Activated CD8-positive, alpha-beta memory T cell treated with anti-CD3 and anti-CD28 coated beads, Interleukin-2, amount 10 ng/mL, durations not matched to agents 7 days and 5 days (primary cell): ENCODE measurements around the gene DNAJB7. TPM values are rescaled to one million over a fixed set of nuclear protein-coding genes. Genes with fewer than 3 reads are reported as not detected.
"Not testable (repeated sequence)": the region's sequence is repeated elsewhere in the genome, so short reads cannot be mapped to it uniquely, and the experiment has no call there.

Source experiments
- ATAC-seq: fragments of 150-1000 bp; cut with Tn5 transposase; one replicate; pipeline ENCODE4 v1.10.0; 2021; ENCODE audit warnings: moderate library complexity
- CTCF ChIA-PET: fragments of 350-600 bp; sonication (Branson Sonifier 250); formaldehyde crosslinking; loops from one replicate; lab custom pipeline; 2021; ENCODE audit warnings: antibody characterized with exemption; lab: Charles Lee
- DNase-seq: peaks from one replicate; pipeline ENCODE4 v3.0.0-alpha.2; 2020
- H3K27ac Mint-ChIP-seq: one replicate; pipeline ENCODE4 v1.8.0; 2021; ENCODE audit warnings: mild to moderate bottlenecking, mixed read lengths
- H3K27me3 Mint-ChIP-seq: one replicate; pipeline ENCODE4 v1.8.0; 2021; ENCODE audit warnings: mixed read lengths
- H3K36me3 Mint-ChIP-seq: one replicate; pipeline ENCODE4 v1.8.0; 2021; ENCODE audit warnings: mild to moderate bottlenecking, mixed read lengths
- H3K4me1 Mint-ChIP-seq: one replicate; pipeline ENCODE4 v1.8.0; 2021; ENCODE audit warnings: mixed read lengths
- H3K4me3 Mint-ChIP-seq: one replicate; pipeline ENCODE4 v1.8.0; 2021; ENCODE audit warnings: mild to moderate bottlenecking, moderate library complexity, mixed read lengths
- H3K9me3 Mint-ChIP-seq: one replicate; pipeline ENCODE4 v1.8.0; 2022; ENCODE audit warnings: low read depth, mixed read lengths
- total RNA-seq, 2 experiments: library from RNA; stranded (reverse); gene quantifications; one replicate each; pipeline ENCODE4 v1.2.3, GENCODE V29; 2021

DNAJB7 gene
- total RNA-seq, 2 experiments from 2014 or later = not detected

DNA sequence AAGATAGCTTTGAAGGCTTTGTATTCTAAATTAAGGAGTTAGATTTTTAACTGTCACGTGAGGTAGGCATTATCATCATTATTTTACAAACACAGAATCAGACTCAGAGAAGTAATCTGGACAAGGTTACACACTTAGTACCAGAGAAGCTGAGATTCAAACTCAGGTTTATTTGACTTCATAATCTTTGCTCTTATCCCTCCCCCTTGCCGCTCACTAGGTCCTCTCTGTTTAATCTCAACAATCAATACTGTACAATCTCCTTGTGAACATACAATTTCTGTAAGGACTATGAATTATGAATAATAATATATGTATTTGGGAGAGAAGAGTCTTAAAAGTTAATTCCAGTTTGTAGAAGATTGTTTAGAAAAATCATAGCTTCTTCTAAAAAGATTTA, 5.2 kb upstream of the DNAJB7 start:
- ATAC-seq (no peak), DNase-seq (no peak)
- Mint-ChIP-seq H3K4me1 (peaks cover 11% of the 10 kb centered on the region), H3K27ac (no peak overlapping the region), H3K27me3 (no peaks in the 10 kb centered on the region), H3K4me3 (no peak overlapping the region), H3K36me3 (peaks cover 2% of the 10 kb centered on the region), H3K9me3 (no peaks in the 10 kb centered on the region)
- CTCF ChIA-PET = interaction anchor here (0.6 to 4.3 kb wide), 5 partner anchors 9 to 127 kb away, joined by 3 to 14 read pairs (median 7); partner anchors contain the start of genes ST13 and XPNPEP3

DNA sequence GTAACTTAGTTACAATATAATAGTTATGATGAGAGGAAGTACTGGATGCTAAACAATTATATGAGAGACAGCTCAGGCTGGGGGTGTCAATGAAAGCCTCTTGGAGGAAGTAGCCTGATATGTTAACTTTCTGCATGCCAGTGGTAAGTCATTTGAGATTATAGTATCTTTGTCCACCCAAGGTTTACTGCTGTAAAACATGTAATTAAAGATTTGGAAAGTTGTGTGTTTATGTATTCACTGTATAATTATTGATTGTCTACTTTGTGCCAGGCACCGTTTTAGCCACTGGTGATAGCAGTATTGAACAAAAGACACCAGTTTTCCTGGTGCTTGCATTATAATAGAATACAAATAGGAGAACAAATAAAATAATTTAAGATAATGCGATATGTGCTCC, 624 bp upstream of the DNAJB7 start:
- Mint-ChIP-seq H3K36me3 (peaks cover 7% of the 10 kb centered on the region), H3K9me3 (no peaks in the 10 kb centered on the region), H3K4me1 (peaks cover 23% of the 10 kb centered on the region), H3K4me3 (no peak overlapping the region), H3K27ac (no peak overlapping the region), H3K27me3 (no peaks in the 10 kb centered on the region)
- ATAC-seq (no peak), DNase-seq (no peak)
- CTCF ChIA-PET = interaction anchor here (0.9 kb wide), 1 partner anchor 1096 kb away, joined by 3 read pairs; no protein-coding TSS in a partner anchor

DNA sequence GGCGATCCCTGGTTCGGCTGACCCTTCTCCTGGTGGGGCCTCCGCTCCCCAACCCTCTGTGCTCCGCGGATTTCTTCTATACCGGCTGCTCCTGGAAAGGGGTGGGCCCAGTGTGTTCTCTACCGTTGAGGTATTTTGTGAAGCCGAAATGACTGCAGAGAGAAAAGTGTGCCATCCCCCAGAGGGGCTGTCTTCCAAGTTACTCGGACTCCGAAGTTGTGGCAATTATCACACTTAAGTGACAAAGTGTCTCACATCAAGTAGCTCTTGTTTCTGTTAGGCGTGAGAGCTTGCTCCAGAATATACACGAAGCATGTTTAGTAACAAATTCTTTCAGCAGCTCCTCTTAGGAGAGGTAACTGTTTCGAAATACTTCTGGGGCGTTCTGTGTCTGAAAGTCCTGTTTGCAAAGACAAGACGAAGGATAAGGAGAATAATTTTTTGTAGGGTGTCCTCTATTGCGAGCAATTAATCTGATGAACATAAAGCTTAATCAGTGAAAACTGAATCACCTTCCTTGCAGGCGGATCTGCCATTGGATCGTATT, 4.5 kb downstream of the DNAJB7 start:
- Mint-ChIP-seq H3K27me3 (no peaks in the 10 kb centered on the region), H3K4me3 (peak overlapping the region; percentile 93), H3K4me1 (peaks cover 39% of the 10 kb centered on the region), H3K27ac (peak overlapping the region; percentile 100), H3K9me3 (no peaks in the 10 kb centered on the region), H3K36me3 (peaks cover 8% of the 10 kb centered on the region)
- DNase-seq (no peak), ATAC-seq (no peak)
- CTCF ChIA-PET = interaction anchor here (0.9 to 3.6 kb wide), 9 partner anchors 11 to 380 kb away, joined by 3 to 14 read pairs (median 4); partner anchors contain the start of gene SLC25A17

DNA sequence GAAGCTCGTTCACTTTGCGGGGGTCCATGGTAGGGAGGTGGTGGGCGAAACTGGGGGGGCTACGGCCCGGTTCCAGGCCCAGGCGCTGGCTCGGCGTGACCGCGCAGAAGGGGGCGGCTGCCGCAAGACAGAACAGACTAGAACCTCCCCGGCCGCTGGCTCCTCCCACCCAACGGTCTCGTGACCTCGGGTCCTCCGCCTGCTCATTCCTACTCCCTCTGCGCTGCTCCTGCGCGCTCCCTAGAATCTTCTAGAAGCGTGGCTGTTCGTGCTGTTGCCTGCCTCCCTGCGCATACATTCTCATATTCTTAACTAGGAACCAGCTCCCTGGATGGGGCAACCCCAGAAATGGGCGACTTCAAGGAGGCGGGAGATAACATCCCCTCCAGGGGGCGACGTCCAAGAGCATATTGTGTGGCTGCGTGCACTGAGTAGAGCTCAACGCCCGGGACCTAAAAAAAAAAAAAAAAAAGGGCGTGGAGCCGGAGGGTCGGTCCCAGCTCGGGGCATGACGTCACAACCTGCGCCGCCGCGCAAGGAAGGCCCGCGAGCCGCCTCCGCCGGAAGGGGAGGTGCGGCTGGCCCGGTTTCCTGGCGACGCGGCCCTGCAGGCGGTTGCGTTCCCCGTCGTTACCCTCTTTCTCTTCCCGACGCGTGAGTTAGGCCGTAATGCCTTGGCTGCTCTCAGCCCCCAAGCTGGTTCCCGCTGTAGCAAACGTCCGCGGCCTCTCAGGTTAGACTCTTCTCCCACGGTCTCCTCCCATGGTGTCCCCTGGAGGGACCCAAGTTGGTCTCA, 5.2 kb downstream of the DNAJB7 start, which contains the start of the genes ST13 and XPNPEP3:
TSS of gene ST13 (minus strand) at position 127 of the 796 bp plus-strand sequence. CDS start at position 28, 99 bp downstream.
TSS of gene XPNPEP3 (plus strand) at position 636 of the 796 bp plus-strand sequence. CDS start at position 670, 34 bp downstream.
- DNase-seq (peak; percentile 98), ATAC-seq (peak; percentile 94)
- Mint-ChIP-seq H3K36me3 (peaks cover 6% of the 10 kb centered on the region), H3K27ac (peak within 1 kb of the TSS; percentile 100), H3K9me3 (no peaks in the 10 kb centered on the region), H3K4me3 (peak within 1 kb of the TSS; percentile 93), H3K27me3 (no peaks in the 10 kb centered on the region), H3K4me1 (peaks cover 45% of the 10 kb centered on the region)
- CTCF ChIA-PET = interaction anchor here (0.6 to 3.6 kb wide), 12 partner anchors 11 to 396 kb away, joined by 3 to 14 read pairs (median 4); partner anchors contain the start of gene SLC25A17

DNA sequence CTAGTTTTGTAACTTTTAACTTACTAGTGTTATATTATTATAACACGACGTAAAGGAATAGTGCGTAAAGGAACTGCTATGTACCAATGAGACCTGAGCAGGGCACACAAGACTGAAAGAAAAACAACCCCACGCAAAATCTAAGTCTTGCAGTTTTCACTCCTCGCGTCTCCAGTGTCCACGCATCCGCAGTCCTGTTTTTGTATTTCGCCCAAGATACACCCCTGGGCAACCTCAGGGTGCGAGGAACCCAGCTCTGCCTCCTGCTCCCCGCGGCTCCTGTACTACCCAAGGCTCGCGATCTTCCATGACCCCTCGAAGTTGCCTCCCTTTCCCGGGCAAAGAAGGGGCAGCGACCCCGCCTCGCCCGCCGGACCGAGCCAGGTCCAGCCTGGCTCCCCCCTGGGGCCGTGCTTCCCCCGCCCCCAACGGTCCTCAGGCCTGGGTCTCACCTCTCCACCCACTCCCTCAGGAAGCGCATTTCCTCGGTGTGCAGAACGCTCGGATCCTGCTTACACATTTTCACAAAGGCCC, 5.9 kb downstream of the DNAJB7 start:
- ATAC-seq (peak; percentile 25), DNase-seq (peak; percentile 60)
- Mint-ChIP-seq H3K4me3 (peak overlapping the region; percentile 93), H3K27me3 (no peaks in the 10 kb centered on the region), H3K9me3 (no peaks in the 10 kb centered on the region), H3K36me3 (peaks cover 9% of the 10 kb centered on the region), H3K4me1 (peaks cover 49% of the 10 kb centered on the region), H3K27ac (peak overlapping the region; percentile 100)
- CTCF ChIA-PET = interaction anchor here (0.6 to 3.6 kb wide), 10 partner anchors 12 to 397 kb away, joined by 3 to 14 read pairs (median 4); no protein-coding TSS in a partner anchor

DNA sequence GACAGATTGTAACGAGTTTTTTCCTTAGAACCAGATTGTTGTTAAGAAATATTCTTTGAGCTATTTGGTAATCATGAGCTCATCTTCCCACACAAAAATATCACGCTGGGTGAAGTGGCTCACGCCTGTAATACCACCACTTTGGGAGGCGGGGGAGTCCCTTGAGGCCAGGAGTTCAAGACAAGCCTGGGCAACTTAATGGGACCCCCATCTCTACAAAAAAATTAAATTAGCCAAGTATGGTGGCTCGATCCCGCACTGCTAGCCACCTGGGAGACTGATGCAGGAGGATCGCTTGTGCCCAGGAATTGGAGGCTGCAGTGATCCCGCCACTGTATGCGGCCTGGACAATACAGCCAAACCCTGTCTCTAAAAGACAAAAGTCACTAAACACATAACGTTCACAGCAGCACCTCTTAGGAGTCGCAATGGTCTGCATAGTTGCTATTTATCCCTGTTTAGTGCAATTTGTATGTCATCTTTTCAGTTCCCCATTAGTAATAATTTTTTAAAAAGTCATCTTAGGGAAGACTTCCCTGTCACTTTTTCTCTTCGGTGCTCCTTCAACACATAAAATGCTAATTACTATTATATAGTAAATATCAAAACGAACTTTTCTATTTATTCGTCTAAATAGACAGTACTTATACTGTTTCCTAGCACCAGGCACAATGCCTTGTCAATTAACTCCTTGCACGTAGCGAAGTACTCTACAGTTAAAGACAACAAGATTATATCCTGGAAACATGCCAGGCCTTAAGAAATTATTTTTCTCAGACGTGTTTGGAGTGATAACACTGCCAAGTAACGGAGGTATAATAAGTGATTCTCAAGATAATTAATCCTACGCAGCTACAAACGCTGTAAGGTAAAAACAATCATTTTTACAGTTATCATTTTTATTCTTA, 6.6 kb downstream of the DNAJB7 start:
- H3K4me3 Mint-ChIP-seq = peak overlapping the region; percentile 93

DNA sequence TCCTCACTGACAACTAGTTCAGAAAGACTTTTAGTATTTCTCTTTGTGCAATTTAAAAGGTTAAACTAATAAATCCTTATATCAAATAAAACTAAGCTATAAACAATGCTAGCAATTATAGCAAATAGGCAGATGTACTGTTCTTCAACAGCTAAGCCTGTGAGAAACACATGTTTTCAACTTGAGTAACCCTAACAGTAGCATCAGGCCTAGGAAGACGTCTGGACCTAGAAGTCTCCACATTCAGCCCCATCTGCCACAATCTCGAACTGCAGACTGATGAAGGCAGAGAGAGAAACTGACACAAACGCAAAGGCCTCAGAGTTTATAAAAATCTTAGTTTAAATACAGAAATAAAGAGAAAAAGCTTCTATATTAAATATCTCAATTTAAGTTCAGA, 8.0 kb downstream of the DNAJB7 start:
- Mint-ChIP-seq H3K4me1 (peaks cover 50% of the 10 kb centered on the region), H3K36me3 (peaks cover 10% of the 10 kb centered on the region), H3K4me3 (peak overlapping the region; percentile 50), H3K9me3 (no peaks in the 10 kb centered on the region), H3K27ac (peak overlapping the region; percentile 62), H3K27me3 (no peaks in the 10 kb centered on the region)
- ATAC-seq = no peak
- no peak for DNase-seq
- CTCF ChIA-PET = interaction anchor here (0.9 to 1.6 kb wide), 3 partner anchors 45 to 171 kb away, joined by 3 to 6 read pairs (median 5); no protein-coding TSS in a partner anchor

More for the DNA sequence above, 6.6 kb downstream of the DNAJB7 start:
- peak overlapping the region; percentile 67 for H3K27ac Mint-ChIP-seq
- H3K4me1 Mint-ChIP-seq = peaks cover 53% of the 10 kb centered on the region
- CTCF ChIA-PET = interaction anchor here (0.6 to 3.6 kb wide), 6 partner anchors 13 to 637 kb away, joined by 3 to 14 read pairs (median 4); no protein-coding TSS in a partner anchor
- no peak for ATAC-seq
- peaks cover 5% of the 10 kb centered on the region for H3K36me3 Mint-ChIP-seq
- no peak for DNase-seq
- H3K27me3 Mint-ChIP-seq = no peaks in the 10 kb centered on the region
- no peaks in the 10 kb centered on the region for H3K9me3 Mint-ChIP-seq

DNA sequence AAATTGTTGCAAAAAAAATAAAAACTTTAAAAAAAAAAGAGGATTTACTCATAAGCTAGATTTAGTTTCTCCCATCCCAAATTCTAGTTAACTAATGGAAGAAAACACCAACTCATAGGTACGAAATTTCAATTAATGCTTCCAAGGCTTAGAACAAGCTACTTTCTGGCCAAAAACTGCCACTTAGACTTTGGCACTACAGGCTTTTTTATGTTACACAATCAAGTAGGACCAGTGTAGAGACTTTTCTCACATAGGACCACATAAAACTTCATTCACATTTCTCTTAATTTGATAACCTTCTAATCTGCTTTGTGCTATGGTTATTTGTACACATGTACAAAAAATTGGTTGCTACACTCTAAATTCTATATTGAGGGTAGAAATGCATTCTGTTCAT, 8.6 kb downstream of the DNAJB7 start:
- H3K9me3 Mint-ChIP-seq = no peaks in the 10 kb centered on the region
- no peak overlapping the region for H3K4me3 Mint-ChIP-seq
- H3K36me3 Mint-ChIP-seq = peaks cover 12% of the 10 kb centered on the region
- DNase-seq (no peak), ATAC-seq (no peak)
- no peaks in the 10 kb centered on the region for H3K27me3 Mint-ChIP-seq
- H3K27ac Mint-ChIP-seq = peak overlapping the region; percentile 62
- CTCF ChIA-PET = interaction anchor here (1.6 kb wide), 1 partner anchor 170 kb away, joined by 6 read pairs; no protein-coding TSS in a partner anchor
- H3K4me1 Mint-ChIP-seq = peaks cover 50% of the 10 kb centered on the region

DNA sequence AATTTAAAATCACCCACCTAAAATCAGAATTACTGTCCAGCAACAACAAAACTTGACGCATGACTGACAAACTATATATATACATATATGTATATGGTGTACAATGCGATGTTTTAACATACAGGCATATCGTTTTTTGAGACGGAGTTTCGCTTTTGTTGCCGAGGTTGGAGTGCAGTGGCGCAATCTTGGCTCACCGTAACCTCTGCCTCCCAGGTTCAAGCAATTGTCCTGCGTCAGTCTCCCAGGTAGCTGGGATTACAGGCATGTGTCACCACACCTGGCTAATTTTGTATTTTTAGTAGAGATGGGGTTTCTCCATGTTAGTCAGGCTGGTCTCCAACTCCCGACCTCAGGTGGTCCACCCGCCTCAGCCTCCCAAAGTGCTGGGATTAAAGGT, 16.1 kb downstream of the DNAJB7 start:
- H3K27me3 Mint-ChIP-seq, H3K4me3 Mint-ChIP-seq, ATAC-seq, DNase-seq, H3K27ac Mint-ChIP-seq, H3K9me3 Mint-ChIP-seq, CTCF ChIA-PET: not testable (repeated sequence)
- Mint-ChIP-seq H3K36me3 (peaks cover 34% of the 10 kb centered on the region), H3K4me1 (peaks cover 16% of the 10 kb centered on the region)

DNA sequence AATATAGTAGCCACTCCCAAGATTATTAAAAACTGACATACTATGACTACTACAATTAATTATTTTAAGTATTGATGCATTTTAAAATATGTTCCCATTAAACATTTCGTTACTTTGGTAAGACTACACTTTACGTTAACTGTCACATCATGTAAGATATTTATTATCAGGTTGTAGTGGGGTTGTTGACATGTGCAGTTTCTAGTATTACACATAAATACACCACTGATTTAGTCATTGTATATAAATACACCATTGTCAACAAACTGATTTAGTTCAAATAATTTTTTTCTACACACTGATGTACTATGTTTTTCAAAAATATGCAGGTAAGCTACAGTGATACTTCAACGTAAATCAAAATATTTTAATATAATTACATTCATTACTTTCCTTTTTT, 17.0 kb downstream of the DNAJB7 start:
- Mint-ChIP-seq H3K4me1 (peaks cover 12% of the 10 kb centered on the region), H3K4me3 (no peak overlapping the region), H3K9me3 (no peaks in the 10 kb centered on the region), H3K27ac (no peak overlapping the region), H3K36me3 (peaks cover 37% of the 10 kb centered on the region), H3K27me3 (no peaks in the 10 kb centered on the region)
- ATAC-seq (no peak), DNase-seq (no peak)
- CTCF ChIA-PET = no interaction called here

DNA sequence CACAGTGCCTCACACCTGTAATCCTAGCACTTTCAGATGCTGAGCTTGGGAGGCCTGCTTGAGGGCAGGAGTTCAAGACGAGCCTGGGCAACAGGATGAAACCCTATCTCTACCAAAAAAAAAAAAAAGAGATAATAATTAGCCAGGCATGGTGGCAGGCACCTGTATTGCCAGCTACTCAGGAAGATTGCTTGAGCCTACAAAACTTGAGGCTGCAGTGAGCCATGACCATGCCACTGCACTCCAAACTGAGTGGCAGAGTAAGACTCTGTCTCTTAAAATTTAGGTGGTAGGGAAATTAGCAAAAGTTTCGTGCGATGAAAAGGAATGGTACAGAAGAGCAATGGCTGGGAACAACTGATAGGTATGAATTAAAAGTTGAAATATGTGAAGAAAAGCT, 23.4 kb downstream of the DNAJB7 start:
- ATAC-seq (no peak), DNase-seq (no peak)
- CTCF ChIA-PET = no interaction called here
- Mint-ChIP-seq H3K36me3 (peaks cover 43% of the 10 kb centered on the region), H3K4me1 (peaks cover 10% of the 10 kb centered on the region), H3K4me3 (no peak overlapping the region), H3K27me3 (no peaks in the 10 kb centered on the region), H3K27ac (no peak overlapping the region), H3K9me3 (no peaks in the 10 kb centered on the region)

DNA sequence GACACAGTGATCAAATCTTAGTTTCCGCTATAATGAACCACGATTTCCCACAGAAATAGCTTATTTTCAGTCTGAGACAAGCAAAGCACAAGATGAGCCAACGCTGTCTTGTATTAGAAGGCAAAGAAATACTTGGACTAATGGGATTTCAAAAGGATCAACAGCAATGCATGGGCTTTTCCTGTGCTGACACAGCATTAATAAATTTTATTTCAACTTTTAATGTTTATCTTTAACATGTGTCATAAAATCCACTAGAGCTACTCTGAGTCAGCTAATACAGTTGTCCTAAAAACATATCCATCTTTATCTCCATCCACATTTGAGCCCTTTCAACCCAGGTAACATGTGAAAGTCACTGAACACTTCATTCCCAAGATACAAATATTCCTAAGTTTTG, 27.3 kb downstream of the DNAJB7 start:
- CTCF ChIA-PET = interaction anchor here (1.6 kb wide), 1 partner anchor 152 kb away, joined by 5 read pairs; no protein-coding TSS in a partner anchor
- ATAC-seq (no peak), DNase-seq (no peak)
- H3K27me3 Mint-ChIP-seq = no peaks in the 10 kb centered on the region
- no peak overlapping the region for H3K4me3 Mint-ChIP-seq
- no peak overlapping the region for H3K27ac Mint-ChIP-seq
- H3K36me3 Mint-ChIP-seq = peaks cover 34% of the 10 kb centered on the region
- H3K4me1 Mint-ChIP-seq = peaks cover 4% of the 10 kb centered on the region
- no peaks in the 10 kb centered on the region for H3K9me3 Mint-ChIP-seq
